Breast epithelium (tissue), 3 donors: ENCODE measurements around the gene C16orf90.

Experiments used
- POLR2A ChIP-seq: fragments of 450-650 bp; IDR thresholded peaks from one replicate; pipeline ENCODE4 v1.6.1; 2016; ENCODE audit warnings: antibody characterized with exemption, mild to moderate bottlenecking, moderate library complexity
- TF ChIP-seq, protein P1 (sequence below), 3 donors: fragments of 450-650 bp; IDR thresholded peaks; one replicate each; pipeline ENCODE4 v1.5.1; 2016 to 2017; ENCODE audit warnings: antibody characterized with exemption in 3 of 3, mild to moderate bottlenecking in 3 of 3, moderate library complexity in 3 of 3

DNA sequence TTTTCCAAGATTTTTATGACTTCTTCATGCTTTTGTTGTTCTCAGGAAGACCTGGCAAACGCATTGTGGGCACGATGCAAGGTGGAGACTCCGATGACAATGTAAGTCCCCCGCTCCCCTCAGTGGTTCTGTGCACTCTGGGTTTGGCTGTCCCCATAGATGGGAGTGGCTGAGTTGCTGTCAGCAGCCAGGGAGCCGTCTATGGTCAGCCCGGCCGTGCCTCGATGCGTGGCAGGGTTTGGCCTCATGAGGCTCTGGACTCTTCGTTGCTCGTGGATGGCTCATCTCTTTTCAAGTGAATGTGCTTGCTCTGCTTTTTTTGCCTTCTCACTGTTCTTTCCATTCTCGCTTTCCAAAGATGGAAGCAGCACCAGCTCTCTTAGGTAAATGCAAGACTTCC, 37.5 kb upstream of the C16orf90 start:
- TF ChIP-seq POLR2A = no peak
- TF ChIP-seq, protein P1, sequence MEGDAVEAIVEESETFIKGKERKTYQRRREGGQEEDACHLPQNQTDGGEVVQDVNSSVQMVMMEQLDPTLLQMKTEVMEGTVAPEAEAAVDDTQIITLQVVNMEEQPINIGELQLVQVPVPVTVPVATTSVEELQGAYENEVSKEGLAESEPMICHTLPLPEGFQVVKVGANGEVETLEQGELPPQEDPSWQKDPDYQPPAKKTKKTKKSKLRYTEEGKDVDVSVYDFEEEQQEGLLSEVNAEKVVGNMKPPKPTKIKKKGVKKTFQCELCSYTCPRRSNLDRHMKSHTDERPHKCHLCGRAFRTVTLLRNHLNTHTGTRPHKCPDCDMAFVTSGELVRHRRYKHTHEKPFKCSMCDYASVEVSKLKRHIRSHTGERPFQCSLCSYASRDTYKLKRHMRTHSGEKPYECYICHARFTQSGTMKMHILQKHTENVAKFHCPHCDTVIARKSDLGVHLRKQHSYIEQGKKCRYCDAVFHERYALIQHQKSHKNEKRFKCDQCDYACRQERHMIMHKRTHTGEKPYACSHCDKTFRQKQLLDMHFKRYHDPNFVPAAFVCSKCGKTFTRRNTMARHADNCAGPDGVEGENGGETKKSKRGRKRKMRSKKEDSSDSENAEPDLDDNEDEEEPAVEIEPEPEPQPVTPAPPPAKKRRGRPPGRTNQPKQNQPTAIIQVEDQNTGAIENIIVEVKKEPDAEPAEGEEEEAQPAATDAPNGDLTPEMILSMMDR (IDR thresholded peaks at IDR 0.05) = no peak
